Muscle of leg (tissue), 11 donors: ENCODE measurements around the gene GALNT9. TPM values are rescaled to one million over a fixed set of nuclear protein-coding genes. Genes with fewer than 3 reads are reported as not detected.

Experiments used
- DNase-seq: peaks from one replicate; pipeline ENCODE4 v3.0.0; 2013
- H3K27ac ChIP-seq: one replicate; pipeline ENCODE4 v1.5.1; 2013; ENCODE audit warnings: mild to moderate bottlenecking, low read length, control low read depth
- H3K27me3 ChIP-seq: one replicate; pipeline ENCODE4 v1.6.1; 2013; ENCODE audit warnings: low read length; ENCODE audit not compliant: control insufficient read depth, insufficient read depth
- H3K36me3 ChIP-seq: one replicate; pipeline ENCODE4 v1.6.1; 2013; ENCODE audit warnings: low read length; ENCODE audit not compliant: control insufficient read depth, insufficient read depth
- H3K4me1 ChIP-seq: one replicate; pipeline ENCODE4 v1.6.1; 2013; ENCODE audit warnings: low read length; ENCODE audit not compliant: control insufficient read depth, insufficient read depth
- H3K4me3 ChIP-seq: one replicate; pipeline ENCODE4 v1.5.1; 2013; ENCODE audit warnings: low read length, control low read depth
- H3K9me3 ChIP-seq: replicated peaks from 2 replicates; pipeline ENCODE4 v1.6.1; 2013; ENCODE audit warnings: low read depth, low read length; ENCODE audit not compliant: control insufficient read depth
- WGBS: methylation state at CpG from one replicate; pipeline ENCODE4 v1.1.5; 2013; ENCODE audit warnings: missing lambda C conversion rate; ENCODE audit not compliant: insufficient coverage; 5-methylcytosine and 5-hydroxymethylcytosine counted together
- polyA plus RNA-seq, 8 donors: library from polyadenylated mRNA; unstranded; fragments of 120-200 nt; gene quantifications; one replicate each; pipeline versions ENCODE4 v1.2.1 to v1.2.3, GENCODE V29; 2013; ENCODE audit warnings: inconsistent platforms in 1 of 8, low replicate concordance in 1 of 8; ENCODE audit not compliant: insufficient read length in 8 of 8, insufficient read depth in 1 of 8
- total RNA-seq: library from RNA; stranded (reverse); fragments of 120-200 nt; gene quantifications from one replicate; pipeline ENCODE4 v1.2.4, GENCODE V29; 2013

Gene GALNT9
- total and polyA plus RNA-seq, 9 donors: 0.91 to 3.0 (median 2.0) TPM

DNA sequence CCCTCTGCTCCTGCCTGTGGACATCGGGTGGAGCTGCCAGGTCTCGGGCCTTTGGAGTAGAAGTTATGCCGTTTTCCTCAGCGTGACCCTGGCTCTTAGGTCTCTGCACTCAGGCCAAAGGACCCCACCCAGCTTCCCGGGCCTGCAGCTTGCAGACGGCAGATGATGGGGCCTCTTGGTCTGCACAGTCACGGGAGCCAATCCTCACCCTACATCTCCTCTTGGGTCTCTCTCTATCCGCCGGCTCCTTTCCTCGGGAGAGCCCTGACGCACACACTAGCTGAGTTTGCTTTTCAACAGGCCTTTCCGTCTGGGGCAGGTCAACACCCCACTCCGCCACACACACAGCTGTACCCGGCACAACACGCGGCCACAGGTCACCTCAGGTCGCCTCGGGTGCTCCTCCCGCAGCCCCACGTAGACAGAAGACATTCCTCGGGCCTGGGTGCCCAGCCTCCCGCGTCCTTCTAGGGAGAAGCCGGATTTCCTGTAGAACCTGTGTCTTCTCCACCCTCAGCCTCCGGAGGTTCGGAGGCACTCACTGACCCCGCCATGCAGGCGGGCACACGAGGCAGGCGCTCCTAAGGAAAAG lies 9.9 kb downstream of the GALNT9 start:
- no peak overlapping the region for H3K4me3 ChIP-seq
- peaks cover 50% of the 10 kb centered on the region for H3K27me3 ChIP-seq
- no peaks in the 10 kb centered on the region for H3K9me3 ChIP-seq
- no peaks in the 10 kb centered on the region for H3K36me3 ChIP-seq
- no peak overlapping the region for H3K27ac ChIP-seq
- peaks cover 8% of the 10 kb centered on the region for H3K4me1 ChIP-seq
- DNase-seq: no peak
- WGBS: 52% methylated on average over 24 of the region's 30 CpGs

- Histone ChIP-seq H3K4me3 (no peak overlapping the region), H3K9me3 (no peaks in the 10 kb centered on the region), H3K27me3 (peaks cover 46% of the 10 kb centered on the region), H3K27ac (no peak overlapping the region), H3K36me3 (no peaks in the 10 kb centered on the region), H3K4me1 (peaks cover 3% of the 10 kb centered on the region)
- 72% methylated on average over 19 of the region's 19 CpGs for whole genome bisulfite sequencing
- no peak for DNase-seq
These were observed 10.8 kb downstream of the GALNT9 start for GRCh38 chr12:132318618-132319033.

- H3K4me3 ChIP-seq: no peak overlapping the region
- no peak overlapping the region for H3K27ac ChIP-seq
- DNase-seq: no peak
- no peaks in the 10 kb centered on the region for H3K9me3 ChIP-seq
- no peaks in the 10 kb centered on the region for H3K36me3 ChIP-seq
- no peaks in the 10 kb centered on the region for H3K4me1 ChIP-seq
- WGBS: 81% methylated on average over 10 of the region's 10 CpGs
- H3K27me3 ChIP-seq: peaks cover 41% of the 10 kb centered on the region
These were observed 11.3 kb downstream of the GALNT9 start for GRCh38 chr12:132318135-132318534.

DNA sequence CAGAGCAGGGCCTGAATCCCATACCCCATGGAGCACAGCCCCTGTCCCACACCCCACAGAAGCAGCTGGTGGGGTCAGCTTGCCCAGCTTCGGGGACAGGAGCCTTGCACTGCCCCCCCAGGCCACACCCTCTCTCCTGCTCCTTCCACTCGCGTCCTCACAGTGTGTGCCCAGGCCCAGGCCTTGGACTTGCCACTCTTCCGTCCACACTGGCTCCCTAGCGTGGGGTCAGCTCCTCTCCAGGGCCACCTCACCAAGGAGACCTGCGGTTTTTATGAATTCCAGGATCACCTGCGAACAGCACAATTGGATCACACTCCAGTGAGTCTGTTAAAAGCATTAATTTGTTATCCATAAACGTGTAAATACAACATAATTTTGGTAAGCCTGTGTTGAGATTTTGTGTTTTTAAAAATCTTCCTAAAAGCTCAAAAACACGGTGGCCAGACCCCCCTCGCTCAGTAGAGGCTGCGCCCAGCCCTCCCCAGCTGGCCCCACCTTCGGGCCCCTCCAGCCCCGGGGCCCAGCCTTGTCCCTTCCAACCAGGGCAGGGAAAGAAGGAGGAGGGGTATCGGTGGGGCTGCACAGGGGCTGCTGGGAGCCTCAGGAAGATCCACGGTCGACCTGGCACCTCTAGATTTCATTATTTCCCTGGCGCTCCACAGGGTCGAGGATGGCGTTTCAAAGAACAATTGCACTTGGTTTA lies 12.0 kb downstream of the GALNT9 start:
- Histone ChIP-seq H3K9me3 (peaks cover 2% of the 10 kb centered on the region), H3K4me1 (no peaks in the 10 kb centered on the region), H3K27me3 (peaks cover 34% of the 10 kb centered on the region), H3K4me3 (no peak overlapping the region), H3K27ac (no peak overlapping the region), H3K36me3 (no peaks in the 10 kb centered on the region)
- no peak for DNase-seq
- 72% methylated on average over 6 of the region's 19 CpGs for WGBS

GRCh38 chr12:132316497-132317232 lies 12.7 kb downstream of the GALNT9 start:
- Histone ChIP-seq H3K4me3 (no peak overlapping the region), H3K4me1 (no peaks in the 10 kb centered on the region), H3K36me3 (no peaks in the 10 kb centered on the region)

GRCh38 chr12:132315951-132316350 lies 13.4 kb downstream of the GALNT9 start:
- Histone ChIP-seq H3K9me3 (peaks cover 10% of the 10 kb centered on the region), H3K4me1 (no peaks in the 10 kb centered on the region), H3K36me3 (no peaks in the 10 kb centered on the region), H3K4me3 (no peak overlapping the region), H3K27ac (no peak overlapping the region), H3K27me3 (peaks cover 29% of the 10 kb centered on the region)
- 60% methylated on average over 18 of the region's 20 CpGs for WGBS
- no peak for DNase-seq

More at GRCh38 chr12:132316497-132317232, 12.7 kb downstream of the GALNT9 start:
- Histone ChIP-seq H3K9me3 (peaks cover 4% of the 10 kb centered on the region), H3K27ac (no peak overlapping the region), H3K27me3 (peaks cover 29% of the 10 kb centered on the region)
- DNase-seq: no peak
- 69% methylated on average over 14 of the region's 17 CpGs for WGBS

DNA sequence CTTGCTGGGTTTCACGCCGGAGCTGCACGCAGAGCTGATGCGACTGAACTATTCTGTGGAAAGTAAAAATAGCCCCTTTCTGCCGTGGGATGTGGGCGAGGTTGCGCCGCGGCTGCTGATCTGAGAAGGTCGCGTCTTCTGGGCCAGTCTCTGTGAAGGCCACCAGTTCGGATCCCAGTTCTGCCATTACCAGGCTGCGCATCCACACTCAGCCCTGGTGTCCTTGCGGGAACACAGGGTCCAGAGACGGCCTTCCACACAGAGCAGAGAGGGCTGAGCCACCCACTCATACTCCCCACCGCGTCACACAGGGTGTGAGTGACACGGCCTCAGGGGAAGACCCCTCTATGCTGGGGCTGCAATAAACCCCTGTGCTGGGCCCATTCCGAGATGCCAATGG lies 13.9 kb downstream of the GALNT9 start:
- no peak overlapping the region for H3K27ac ChIP-seq
- H3K4me3 ChIP-seq: no peak overlapping the region
- H3K36me3 ChIP-seq: no peaks in the 10 kb centered on the region
- no peak for DNase-seq
- WGBS: 85% methylated on average over 19 of the region's 19 CpGs
- no peaks in the 10 kb centered on the region for H3K4me1 ChIP-seq
- H3K9me3 ChIP-seq: peaks cover 10% of the 10 kb centered on the region
- H3K27me3 ChIP-seq: peaks cover 25% of the 10 kb centered on the region

GRCh38 chr12:132314516-132315233 lies 14.7 kb downstream of the GALNT9 start:
- no peak overlapping the region for H3K4me3 ChIP-seq
- peaks cover 10% of the 10 kb centered on the region for H3K9me3 ChIP-seq
- DNase-seq: no peak
- H3K27ac ChIP-seq: no peak overlapping the region
- 75% methylated on average over 19 of the region's 26 CpGs for WGBS
- peaks cover 21% of the 10 kb centered on the region for H3K27me3 ChIP-seq
- H3K36me3 ChIP-seq: no peaks in the 10 kb centered on the region
- H3K4me1 ChIP-seq: no peaks in the 10 kb centered on the region

DNA sequence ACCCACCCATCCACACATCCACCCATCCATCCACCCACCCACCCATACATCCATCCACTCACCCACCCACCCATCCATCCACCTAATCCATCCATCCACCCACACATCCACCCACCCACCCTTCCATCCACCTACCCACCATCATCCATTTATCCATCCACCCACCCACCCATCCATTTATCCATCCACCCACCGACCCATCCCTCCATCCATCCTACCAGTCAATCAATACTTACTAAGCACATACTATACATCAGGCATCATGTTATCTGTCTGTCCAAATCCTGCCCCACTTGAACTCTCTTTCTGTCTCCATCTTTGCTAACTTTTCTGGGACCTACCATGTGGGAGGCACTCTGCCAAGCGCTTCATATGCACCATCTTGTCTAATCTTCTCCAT lies 15.4 kb downstream of the GALNT9 start:
- no peaks in the 10 kb centered on the region for H3K36me3 ChIP-seq
- 100% methylated on average over 2 of the region's 2 CpGs for WGBS
- H3K4me3 ChIP-seq: no peak overlapping the region
- no peaks in the 10 kb centered on the region for H3K4me1 ChIP-seq
- H3K27ac ChIP-seq: no peak overlapping the region
- DNase-seq: no peak
- H3K9me3 ChIP-seq: peaks cover 10% of the 10 kb centered on the region
- H3K27me3 ChIP-seq: peaks cover 21% of the 10 kb centered on the region

DNA sequence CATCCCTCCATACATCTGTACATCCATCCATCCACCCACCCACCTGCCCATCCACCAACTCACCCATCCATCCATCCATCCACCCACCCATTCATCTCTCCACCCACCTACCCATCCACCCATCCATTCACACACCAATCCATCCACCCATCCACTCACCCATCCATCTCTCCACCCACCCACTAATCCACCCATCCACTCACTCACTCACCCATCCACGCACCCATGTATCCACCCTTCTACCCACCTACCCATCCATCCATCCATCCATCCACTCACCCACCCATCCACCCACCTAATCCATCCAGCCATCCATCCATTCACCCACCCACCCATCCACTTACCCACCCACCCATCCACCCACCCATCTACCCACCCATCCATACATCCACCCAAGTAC lies 16.2 kb downstream of the GALNT9 start:
- no peak overlapping the region for H3K27ac ChIP-seq
- H3K36me3 ChIP-seq: no peaks in the 10 kb centered on the region
- H3K4me3 ChIP-seq: no peak overlapping the region
- DNase-seq: no peak
- H3K4me1 ChIP-seq: no peaks in the 10 kb centered on the region
- H3K27me3 ChIP-seq: peaks cover 21% of the 10 kb centered on the region
- WGBS: 91% methylated on average over 1 of the region's 1 CpG
- peaks cover 10% of the 10 kb centered on the region for H3K9me3 ChIP-seq
